DND-41 (cell line): ENCODE results near the gene GPR176.

ENCODE experiments used
- CTCF ChIP-seq: IDR thresholded peaks from 2 replicates; pipeline ENCODE4 v1.5.1; 2012; ENCODE audit warnings: borderline replicate concordance, low read length, moderate library complexity, mild to moderate bottlenecking; ENCODE audit not compliant: poor library complexity, severe bottlenecking; ENCODE audit errors: extremely low read depth
- EZH2 ChIP-seq: IDR thresholded peaks from 3 replicates; pipeline ENCODE4 v1.6.1; 2012; ENCODE audit warnings: borderline replicate concordance, low read depth, mild to moderate bottlenecking, moderate library complexity, low read length, inconsistent platforms; ENCODE audit not compliant: severe bottlenecking

- no peak for TF ChIP-seq CTCF
- no peak for TF ChIP-seq EZH2
These were observed 1.2 kb downstream of the GPR176 start for GRCh38 chr15:39918688-39919385.
